Transverse colon (tissue), 4 donors: ENCODE results near the gene SHFL. TPM values are rescaled to one million over a fixed set of nuclear protein-coding genes. Genes with fewer than 3 reads are reported as not detected.

ENCODE experiments used
- DNase-seq: peaks from one replicate; pipeline ENCODE4 v3.0.0-alpha.2; 2019
- H3K27ac ChIP-seq, 4 donors: fragments of 200-600 bp; sonication (generic); 2 replicates each; pipeline ENCODE4 v1.5.1; 2016 to 2018; ENCODE audit warnings: inconsistent platforms in 4 of 4
- H3K27me3 ChIP-seq: fragments of 200-600 bp; sonication (generic); 2 replicates; pipeline ENCODE4 v1.5.1; 2017; ENCODE audit warnings: inconsistent platforms
- H3K36me3 ChIP-seq, 4 donors: fragments of 200-600 bp; sonication (generic); 2 replicates each; pipeline ENCODE4 v1.5.1; 2017 to 2019; ENCODE audit warnings: inconsistent platforms in 4 of 4
- H3K4me1 ChIP-seq, 4 donors: fragments of 200-600 bp; sonication (generic); 2 replicates each; pipeline ENCODE4 v1.5.1; 2017 to 2020; ENCODE audit warnings: inconsistent platforms in 4 of 4
- H3K4me3 ChIP-seq, 4 donors: fragments of 200-600 bp; sonication (generic); 1 replicate in 1 of 4; 2 replicates in 3 of 4; pipeline versions ENCODE4 v1.5.1 to v1.6.1; 2017 to 2019; ENCODE audit warnings: inconsistent platforms in 4 of 4
- H3K9me3 ChIP-seq, 2 donors: fragments of 200-600 bp; sonication (generic); 2 replicates each; pipeline ENCODE4 v1.5.1; 2017 to 2019; ENCODE audit warnings: inconsistent platforms in 2 of 2
- EP300 ChIP-seq: sonication (generic); formaldehyde crosslinking; IDR thresholded peaks from one replicate; pipeline ENCODE4 v1.6.1; 2017; ENCODE audit warnings: antibody characterized with exemption, low read depth
- POLR2A ChIP-seq: fragments of 450-650 bp; IDR thresholded peaks from one replicate; pipeline ENCODE4 v1.6.1; 2016; ENCODE audit warnings: antibody characterized with exemption, mild to moderate bottlenecking, moderate library complexity
- POLR2AphosphoS5 ChIP-seq, 3 donors: sonication (generic); formaldehyde crosslinking; IDR thresholded peaks; one replicate each; pipeline ENCODE4 v1.6.1; 2016; ENCODE audit warnings: antibody characterized with exemption in 3 of 3
- WGBS, 2 donors: methylation state at CpG; one replicate each; pipeline ENCODE4 v1.1.5; 2018; ENCODE audit warnings: low coverage in 1 of 2; 5-methylcytosine and 5-hydroxymethylcytosine counted together
- in situ Hi-C, 4 donors: fragments of 200-750 bp; cut with MboI; loops; one replicate each; pipeline versions ENCODE4 v1.15.0 to v1.15.1; 2017; ENCODE audit warnings: low sequenced_read_pairs in 3 of 4, low pct_ligation_motif_present in 1 of 4, low pct_unique_long_range_greater_than_20kb in 1 of 4
- intact Hi-C: fragments of 100-400 bp; cut with DNase I; formaldehyde crosslinking; loops from one replicate; pipeline ENCODE4 v1.15.1; 2023; ENCODE audit warnings: low total_unique reads
- total RNA-seq, 4 donors: library from RNA; depleted of rRNA; stranded (reverse); fragments of >200 nt; gene quantifications; one replicate each; pipeline ENCODE4 v1.1.0, GENCODE V29; 2016
- TF ChIP-seq, protein P1 (sequence below), 5 experiments: fragments of 200-600 bp in 3 of 5; fragments of 450-650 bp in 2 of 5; sonication (generic) in 3 of 5; IDR thresholded peaks; 1 replicate in 2 of 5; 2 replicates in 3 of 5; pipeline ENCODE4 v1.5.1; 2016 to 2017; ENCODE audit warnings: antibody characterized with exemption in 5 of 5, inconsistent platforms in 3 of 5, mild to moderate bottlenecking in 2 of 5, moderate library complexity in 1 of 5

The SHFL gene
- total RNA-seq, result 10 to 100 TPM; 24.5 to 56.1 (median 39.0) TPM

DNA sequence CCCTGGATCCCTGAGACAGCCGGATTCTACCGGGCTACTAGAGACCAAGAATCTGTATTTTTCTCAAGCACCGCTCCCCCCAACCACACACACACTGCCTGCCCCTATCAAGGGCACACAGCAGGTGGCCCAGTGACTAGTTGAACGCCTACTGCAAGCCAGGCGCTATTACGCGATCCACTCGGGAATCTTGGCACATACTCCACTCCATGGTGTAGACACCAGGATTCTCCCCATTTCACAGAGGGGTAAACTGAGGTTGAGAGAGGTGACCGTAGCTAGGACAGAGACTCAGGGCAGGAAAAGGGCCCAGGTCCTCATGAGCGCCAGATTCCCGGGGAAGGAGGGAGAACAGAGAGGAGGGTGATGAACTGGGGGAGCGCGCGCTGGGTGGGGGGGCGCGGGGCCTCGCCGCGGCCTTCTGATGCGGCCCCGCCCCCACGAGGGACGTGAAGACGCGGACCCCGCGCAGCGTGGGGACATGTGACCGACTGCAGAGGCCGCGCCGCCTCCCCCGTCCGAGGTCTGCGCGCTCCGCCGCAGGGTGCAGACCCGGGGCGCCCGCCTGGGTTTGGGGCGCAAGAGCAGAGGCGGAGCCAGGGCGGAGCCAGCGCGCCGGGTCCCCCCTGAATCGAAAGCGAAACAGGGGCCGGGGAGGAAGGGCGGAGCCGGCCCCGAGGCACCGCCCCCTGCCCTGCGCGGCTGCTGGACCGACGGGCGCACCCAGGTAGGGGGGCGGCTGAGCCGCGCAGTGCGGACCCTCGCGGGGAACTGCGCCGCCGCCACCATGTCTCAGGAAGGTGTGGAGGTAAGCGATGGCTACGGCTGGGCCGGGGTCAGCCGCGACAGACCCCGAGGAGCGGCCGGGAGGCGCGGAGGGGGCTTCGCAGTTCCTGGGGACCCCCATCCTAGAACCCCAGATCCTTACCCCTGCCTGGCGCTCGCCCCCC, at the start of gene SHFL:
TSS of gene SHFL (plus strand) at position 677 of the 950 bp plus-strand sequence. CDS start at position 788, 111 bp downstream.
- peaks cover 0 to 5% (median 1%) of the 10 kb centered on the region in 4 donors for H3K4me1 ChIP-seq
- H3K27ac ChIP-seq, result peak within 1 kb of the TSS; percentile 85 to 93 (median 88)
- DNase-seq, result peak; percentile 88
- no peak for TF ChIP-seq POLR2A
- peak in 2 of 3 donors; percentile 19 to 37 for TF ChIP-seq POLR2AphosphoS5 (IDR thresholded peaks at IDR 0.05)
- no peaks in the 10 kb centered on the region for H3K9me3 ChIP-seq
- no peaks in the 10 kb centered on the region for H3K27me3 ChIP-seq
- H3K36me3 ChIP-seq, result no peaks in the 10 kb centered on the region
- in situ Hi-C loops (no loop called here), intact Hi-C loops (no loop called here)
- H3K4me3 ChIP-seq, result peak within 1 kb of the TSS; percentile 76 to 99 (median 82)
- 8% methylated on average over 36 of the region's 81 CpGs; no CpG with 5 or more reads in 1 of the 2 donors for WGBS, 2 donors

DNA sequence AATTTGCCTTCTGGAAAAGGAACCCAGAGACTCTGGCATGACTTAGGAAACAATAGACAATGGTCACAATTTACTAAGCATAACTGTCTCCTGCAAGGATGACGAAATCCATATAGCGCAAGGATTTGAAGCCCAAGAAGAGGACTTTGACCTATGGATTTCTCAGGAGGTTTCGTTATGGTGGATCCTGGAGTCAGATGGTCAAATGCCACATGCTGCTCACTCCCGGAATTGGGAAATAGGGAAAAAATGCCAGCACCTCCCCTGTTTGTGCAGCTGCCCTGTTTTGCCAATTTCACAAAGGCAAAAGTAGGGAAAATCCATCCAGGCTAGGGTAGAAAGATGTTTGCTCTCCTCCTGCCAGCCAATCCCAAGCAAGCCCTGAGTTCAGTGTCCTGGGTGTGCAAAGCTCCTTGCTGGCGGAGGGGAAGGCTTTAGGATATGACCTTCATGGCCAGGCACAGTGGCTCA, 49.5 kb upstream of the SHFL start:
- Histone ChIP-seq H3K27me3 (peaks cover 32% of the 10 kb centered on the region), H3K4me1 (no peaks in the 10 kb centered on the region), H3K27ac (no peak overlapping the region), H3K4me3 (no peak overlapping the region), H3K36me3 (no peaks in the 10 kb centered on the region), H3K9me3 (no peaks in the 10 kb centered on the region)
- 46% methylated on average over 5 of the region's 5 CpGs; no CpG with 5 or more reads in 1 of the 2 donors for WGBS, 2 donors
- DNase-seq, result no peak
- in situ Hi-C loops (no loop called here), intact Hi-C loops (no loop called here)
- TF ChIP-seq POLR2AphosphoS5 (IDR thresholded peaks at IDR 0.05) (no peak), EP300 (no peak), POLR2A (no peak)
- TF ChIP-seq, protein P1, sequence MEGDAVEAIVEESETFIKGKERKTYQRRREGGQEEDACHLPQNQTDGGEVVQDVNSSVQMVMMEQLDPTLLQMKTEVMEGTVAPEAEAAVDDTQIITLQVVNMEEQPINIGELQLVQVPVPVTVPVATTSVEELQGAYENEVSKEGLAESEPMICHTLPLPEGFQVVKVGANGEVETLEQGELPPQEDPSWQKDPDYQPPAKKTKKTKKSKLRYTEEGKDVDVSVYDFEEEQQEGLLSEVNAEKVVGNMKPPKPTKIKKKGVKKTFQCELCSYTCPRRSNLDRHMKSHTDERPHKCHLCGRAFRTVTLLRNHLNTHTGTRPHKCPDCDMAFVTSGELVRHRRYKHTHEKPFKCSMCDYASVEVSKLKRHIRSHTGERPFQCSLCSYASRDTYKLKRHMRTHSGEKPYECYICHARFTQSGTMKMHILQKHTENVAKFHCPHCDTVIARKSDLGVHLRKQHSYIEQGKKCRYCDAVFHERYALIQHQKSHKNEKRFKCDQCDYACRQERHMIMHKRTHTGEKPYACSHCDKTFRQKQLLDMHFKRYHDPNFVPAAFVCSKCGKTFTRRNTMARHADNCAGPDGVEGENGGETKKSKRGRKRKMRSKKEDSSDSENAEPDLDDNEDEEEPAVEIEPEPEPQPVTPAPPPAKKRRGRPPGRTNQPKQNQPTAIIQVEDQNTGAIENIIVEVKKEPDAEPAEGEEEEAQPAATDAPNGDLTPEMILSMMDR (IDR thresholded peaks at IDR 0.05), result no peak

DNA sequence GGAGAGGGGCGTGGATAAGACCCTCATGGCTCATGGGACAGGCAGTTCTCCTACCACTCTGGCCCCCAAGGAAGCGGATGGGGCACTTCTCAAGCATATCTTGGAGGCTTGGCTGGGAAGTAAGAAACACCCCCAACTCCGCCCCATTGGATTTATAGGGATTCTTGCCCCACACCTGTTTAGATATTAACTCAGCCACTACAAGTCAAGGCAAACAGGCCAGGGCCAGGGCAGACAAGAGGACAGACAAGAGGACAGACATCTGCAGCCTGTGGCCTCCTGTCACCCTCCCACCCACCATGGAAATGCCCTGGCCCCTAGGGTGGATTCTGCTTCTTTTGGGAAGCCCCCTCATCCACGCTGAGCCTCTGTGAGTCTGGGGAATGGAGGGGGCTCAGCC, 48.8 kb upstream of the SHFL start:
- H3K4me3 ChIP-seq, result no peak overlapping the region
- TF ChIP-seq POLR2AphosphoS5 (IDR thresholded peaks at IDR 0.05) (no peak), EP300 (no peak), POLR2A (no peak)
- TF ChIP-seq, protein P1 (IDR thresholded peaks at IDR 0.05), result no peak
- H3K36me3 ChIP-seq, result no peaks in the 10 kb centered on the region
- H3K9me3 ChIP-seq, result no peaks in the 10 kb centered on the region
- 39% methylated on average over 4 of the region's 4 CpGs; no CpG with 5 or more reads in 1 of the 2 donors for WGBS, 2 donors
- in situ Hi-C loops (no loop called here), intact Hi-C loops (no loop called here)
- peaks cover 27% of the 10 kb centered on the region for H3K27me3 ChIP-seq
- DNase-seq, result no peak
- H3K27ac ChIP-seq, result no peak overlapping the region
- no peaks in the 10 kb centered on the region for H3K4me1 ChIP-seq

DNA sequence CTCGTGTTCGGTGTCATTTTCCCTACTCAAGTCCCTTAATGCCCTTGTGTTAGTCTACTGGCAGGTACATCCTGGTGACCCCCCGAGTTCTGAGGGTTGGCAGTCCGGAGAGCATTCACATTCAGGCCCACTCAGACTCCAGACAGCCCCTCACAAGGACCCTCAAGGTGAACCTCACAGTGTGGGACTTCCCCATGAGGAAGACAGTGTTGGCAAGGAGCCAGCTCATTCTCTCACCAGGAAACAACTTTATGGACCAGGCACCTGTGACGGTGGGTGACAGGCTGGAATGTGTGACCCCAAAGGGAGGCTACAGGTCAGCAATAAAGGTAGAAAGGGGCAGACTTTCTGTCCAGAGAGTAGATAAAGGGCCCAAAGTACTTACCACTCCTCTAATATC, 48.3 kb upstream of the SHFL start:
- Histone ChIP-seq H3K4me3 (no peak overlapping the region), H3K27ac (no peak overlapping the region), H3K9me3 (peaks cover 0 to 3% of the 10 kb centered on the region in 2 donors), H3K27me3 (peaks cover 24% of the 10 kb centered on the region), H3K36me3 (no peaks in the 10 kb centered on the region), H3K4me1 (no peaks in the 10 kb centered on the region)
- intact Hi-C loops, result no loop called here
- DNase-seq, result peak; percentile 29
- whole genome bisulfite sequencing, 2 donors, result 58% methylated on average over 5 of the region's 5 CpGs; no CpG with 5 or more reads in 1 of the 2 donors
- in situ Hi-C loops, result no loop called here
- TF ChIP-seq EP300, result no peak
- no peak for TF ChIP-seq POLR2A
- TF ChIP-seq, protein P1 (IDR thresholded peaks at IDR 0.05), result no peak
- TF ChIP-seq POLR2AphosphoS5 (IDR thresholded peaks at IDR 0.05), result no peak
